ENCODE results near the gene RNF40.

Gene RNF40

DNA sequence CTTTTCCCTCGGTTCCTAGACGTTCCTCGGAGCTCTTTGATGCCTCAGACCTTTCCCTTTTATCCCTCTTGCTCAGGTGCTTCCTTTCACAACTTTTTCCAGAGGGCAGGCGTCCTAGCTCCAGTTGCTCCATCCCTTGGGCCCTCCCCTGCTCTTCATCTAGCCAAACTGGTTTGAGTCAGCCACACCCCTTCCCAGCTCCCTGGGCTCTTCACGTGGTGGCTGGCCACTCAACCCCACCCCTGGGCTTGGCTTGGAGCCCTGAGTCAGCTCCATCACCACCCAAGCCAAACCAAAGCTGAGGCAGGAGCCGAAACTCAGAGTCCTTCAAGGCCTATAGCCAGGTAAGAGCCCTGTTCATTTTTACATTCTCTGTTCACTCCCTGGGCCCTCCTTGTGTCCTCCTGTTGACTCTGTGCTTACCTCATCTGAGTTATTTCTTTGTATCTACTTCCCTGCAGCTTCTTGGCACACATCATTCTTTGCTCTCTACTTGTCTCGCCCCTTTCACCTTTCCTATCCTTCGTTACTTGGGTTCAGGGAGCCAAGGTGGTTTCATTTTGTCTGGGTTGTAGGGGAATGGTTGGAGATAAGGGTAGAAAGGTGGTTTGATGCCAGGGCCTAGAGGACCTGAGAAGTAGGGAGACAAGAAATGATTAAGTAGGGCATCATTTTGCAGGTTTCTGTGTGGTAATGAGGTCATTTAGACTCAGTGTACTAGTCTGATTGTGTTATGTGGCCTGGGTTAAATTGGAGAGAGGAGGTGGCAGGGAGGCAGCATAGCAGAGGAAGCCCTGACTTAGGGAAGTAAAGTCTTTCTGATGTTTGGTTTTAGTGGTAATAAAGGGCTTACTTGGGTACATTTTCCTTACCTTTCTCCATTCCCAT lies 21.5 kb upstream of the RNF40 start:
- no peak for DNase-seq

DNA sequence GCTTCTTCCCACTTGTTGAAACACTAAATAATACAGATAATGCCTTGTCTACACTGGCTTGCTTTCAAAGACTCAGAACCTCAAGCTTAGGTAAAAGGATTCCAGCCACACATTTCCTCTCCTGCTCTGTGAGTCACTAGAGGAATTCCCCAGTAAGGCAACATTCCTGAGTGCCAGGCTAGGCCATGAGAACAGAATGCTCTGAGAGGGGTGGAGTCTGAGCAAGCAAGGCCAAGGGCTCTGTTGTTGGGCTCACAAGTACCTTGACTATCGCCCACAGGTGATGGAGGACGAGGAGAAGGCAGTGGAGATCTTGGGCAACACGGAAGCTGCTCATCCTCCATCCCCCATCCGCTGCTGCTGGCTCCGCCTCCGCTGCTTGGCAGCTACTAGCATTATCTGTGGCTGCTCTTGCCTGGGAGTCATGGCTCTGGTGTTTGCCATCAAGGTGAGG lies 20.6 kb upstream of the RNF40 start:
- DNase-seq, result no peak

DNA sequence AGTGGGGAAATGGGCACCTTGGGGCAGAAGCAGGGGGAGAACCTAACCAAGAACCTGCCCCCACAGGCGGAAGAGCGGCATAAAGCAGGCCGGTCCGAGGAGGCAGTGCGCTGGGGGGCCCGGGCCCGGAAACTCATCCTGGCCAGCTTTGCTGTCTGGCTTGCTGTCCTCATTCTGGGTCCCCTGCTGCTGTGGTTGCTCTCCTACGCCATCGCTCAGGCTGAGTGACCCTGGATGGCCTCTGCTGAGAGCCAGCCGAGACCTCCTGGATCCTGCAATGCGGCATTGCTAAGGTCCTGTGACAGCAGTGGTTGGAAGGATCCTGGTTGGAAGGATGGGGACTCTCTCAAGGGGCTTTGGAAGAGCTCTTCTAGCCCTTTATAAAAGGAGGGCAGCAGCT lies 18.4 kb upstream of the RNF40 start:
- no peak for DNase-seq

DNA sequence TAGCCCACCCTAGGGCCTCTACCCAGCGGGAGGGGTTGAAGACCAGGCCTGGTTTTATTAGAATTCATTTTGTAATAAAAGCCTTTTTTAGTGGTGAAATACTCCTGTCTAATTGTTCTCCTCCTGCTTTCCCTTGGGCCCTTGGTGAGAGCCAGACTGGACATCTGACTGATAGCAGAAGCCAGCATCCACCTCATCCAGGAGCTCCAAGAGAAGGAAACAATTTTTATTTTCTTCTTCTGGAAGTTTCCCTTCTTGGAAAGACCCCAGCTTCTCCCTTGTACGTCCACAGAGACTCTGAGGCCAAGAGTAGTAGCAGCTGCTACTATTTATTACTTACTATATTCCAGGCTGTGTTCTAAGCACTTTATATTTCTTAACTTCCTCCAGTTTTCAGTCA lies 17.9 kb upstream of the RNF40 start:
- DNase-seq, result no peak

DNA sequence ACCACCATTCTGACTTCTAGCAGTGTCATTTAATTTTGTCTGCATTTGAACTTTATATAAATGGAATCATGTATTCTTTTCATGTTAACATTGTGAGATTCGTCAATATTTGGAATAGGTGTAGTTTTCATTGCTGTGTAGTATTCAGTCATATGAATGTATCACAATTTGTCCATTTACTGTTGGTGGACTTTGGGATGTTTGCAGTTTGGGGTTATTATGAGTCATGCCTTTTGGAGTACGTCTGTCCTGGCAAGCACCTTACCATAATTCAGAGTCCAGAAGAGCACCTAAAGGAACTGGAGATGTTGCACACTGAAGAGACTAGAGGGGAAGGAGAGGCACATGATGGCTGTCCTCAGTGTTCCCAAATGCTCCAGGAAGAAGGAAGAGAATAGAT lies 17.0 kb upstream of the RNF40 start:
- DNase-seq, result no peak

DNA sequence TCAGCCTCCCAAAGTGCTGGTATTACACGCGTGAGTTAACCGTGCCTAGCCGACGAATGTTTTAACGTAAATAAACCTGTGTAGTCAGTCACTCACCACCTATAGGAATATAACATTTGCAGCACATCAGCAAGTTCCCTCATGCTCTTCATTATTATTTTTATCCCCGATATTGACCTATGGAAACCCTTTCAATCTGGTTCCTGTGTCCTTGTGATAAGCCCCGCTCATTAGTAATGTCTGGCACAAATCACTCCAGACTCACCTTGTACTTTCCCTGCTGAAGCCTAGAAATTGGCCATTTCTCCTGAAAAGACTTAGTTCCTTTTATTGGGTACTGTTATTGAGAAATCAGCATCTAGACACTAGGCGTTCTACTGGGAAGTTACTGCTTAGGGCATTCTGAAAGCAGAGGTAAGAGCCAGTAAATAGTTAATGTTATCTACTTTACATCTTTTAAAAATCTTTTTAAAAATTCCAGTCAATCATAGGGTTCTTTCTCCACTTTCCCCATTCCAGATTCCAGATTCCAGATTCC lies 15.4 kb upstream of the RNF40 start:
- DNase-seq, result no peak

DNA sequence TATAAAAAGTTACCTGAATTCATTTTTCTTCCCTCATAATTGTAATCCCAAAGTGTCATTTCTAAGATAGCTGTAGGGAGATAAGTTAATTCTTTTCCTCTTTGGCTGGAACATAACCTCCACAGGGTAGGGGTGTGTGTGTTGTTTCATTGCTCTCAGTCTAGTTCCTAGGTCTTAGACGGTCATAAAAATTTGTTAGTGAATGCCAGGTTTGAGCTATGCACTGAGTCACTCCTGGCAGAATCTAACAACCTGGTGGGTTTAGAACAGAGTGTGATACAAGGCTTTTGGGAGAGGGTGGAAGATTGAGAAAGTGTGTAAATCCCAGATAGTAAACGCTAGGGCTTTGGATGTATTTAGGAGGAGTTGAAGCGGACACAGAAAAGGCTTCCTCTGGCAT lies 14.8 kb upstream of the RNF40 start:
- no peak for DNase-seq

DNA sequence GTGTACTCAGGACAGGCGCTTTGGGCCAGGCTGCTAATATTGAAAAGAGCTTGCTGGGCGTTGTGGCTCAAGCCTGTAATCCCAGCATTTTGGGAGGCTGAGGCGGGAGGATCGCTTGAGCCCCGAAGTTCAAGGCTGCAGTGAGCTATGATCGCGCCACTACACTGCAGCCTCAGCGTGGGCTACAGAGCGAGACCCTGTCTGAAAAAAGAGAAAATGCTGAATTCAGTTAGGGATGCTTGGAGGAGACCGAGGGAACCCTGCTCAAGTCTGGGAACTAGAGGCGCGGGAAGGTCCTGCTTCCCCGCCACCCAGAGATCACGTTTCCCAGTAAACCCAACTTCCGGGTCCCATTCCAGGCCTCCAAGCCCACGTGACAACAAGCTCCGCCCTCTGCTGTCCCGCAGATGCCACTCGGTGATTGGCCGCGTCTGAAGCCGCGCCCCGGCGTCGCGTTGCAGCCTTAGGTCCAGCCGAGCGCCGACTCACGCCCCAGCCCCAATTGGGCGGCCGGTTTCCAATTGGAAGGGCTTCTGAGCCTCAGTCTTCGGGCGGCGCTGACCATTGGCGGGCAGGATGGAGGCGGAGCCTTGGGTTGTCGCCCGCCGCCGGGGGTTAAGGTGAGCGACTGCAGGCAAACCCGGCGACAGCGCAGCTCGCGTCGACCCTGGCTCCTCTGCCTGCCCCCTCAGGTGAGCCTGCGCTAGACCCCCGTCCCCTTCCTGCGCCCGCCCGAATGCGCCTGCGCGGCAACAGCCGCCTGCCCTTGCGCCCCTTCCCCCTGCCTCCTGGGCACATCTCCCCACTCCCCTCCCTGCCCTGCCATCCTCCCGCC lies 14.1 kb upstream of the RNF40 start, which contains the start of gene PHKG2:
PHKG2 (plus strand) TSS at position 627 of the 835 bp plus-strand sequence. CDS start 396 bp downstream, outside the sequence.
- peak; percentile 98 for DNase-seq

DNA sequence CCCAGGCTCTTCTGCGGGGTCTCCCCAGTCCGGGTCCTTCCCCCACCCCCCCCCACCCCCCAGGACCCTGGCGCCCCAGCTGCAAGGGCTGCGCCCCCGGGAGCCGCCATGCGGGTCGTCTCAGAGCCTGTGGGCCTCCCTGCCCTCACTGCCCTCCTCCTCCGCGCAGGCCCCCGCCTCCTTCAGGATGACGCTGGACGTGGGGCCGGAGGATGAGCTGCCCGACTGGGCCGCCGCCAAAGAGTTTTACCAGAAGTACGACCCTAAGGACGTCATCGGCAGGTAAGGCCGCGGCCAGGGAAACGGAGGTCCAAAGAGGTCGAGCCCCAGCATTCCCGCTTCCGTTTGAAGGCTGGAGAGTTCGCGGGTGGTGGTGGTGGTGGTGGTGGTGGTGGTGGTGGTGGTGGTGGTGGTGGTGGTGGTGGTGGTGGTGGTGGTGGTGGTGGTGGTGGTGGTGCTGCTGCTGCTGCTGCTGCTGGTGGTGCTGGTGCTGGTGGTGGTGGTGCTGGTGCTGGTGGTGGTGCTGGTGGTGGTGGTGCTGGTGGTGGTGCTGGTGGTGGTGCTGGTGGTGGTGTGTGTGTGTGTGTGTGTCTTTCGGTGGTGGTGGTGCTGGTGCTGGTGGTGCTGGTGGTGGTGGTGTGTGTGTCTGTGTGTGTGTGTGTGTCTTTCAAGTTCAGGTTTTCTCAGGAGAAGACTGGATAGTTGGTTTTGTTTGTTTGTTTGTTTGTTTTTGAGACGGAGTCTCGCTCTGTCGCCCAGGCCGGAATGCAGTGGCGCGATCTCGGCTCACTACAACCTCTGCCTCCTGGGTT lies 13.3 kb upstream of the RNF40 start:
- DNase-seq, result peak; percentile 66

DNA sequence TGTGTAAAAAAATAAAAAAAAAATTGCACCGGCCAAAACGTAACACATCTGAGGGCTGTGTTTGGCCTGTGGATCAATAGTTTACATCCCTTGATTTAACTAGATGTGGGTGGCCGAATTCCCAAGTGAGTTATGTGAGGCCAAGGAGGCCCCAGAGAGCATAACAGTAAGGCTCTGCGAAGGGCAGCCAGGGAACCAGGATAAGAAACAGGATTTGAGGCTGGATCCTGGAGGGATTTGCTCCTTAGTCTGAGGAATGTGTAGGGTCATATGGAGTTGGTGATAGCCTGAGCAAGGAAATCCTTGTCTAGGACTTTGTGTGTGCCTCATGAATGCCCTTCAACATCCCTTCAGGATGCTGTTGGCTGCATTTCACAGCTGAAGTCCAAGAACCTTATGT lies 11.9 kb upstream of the RNF40 start:
- DNase-seq, result no peak

DNA sequence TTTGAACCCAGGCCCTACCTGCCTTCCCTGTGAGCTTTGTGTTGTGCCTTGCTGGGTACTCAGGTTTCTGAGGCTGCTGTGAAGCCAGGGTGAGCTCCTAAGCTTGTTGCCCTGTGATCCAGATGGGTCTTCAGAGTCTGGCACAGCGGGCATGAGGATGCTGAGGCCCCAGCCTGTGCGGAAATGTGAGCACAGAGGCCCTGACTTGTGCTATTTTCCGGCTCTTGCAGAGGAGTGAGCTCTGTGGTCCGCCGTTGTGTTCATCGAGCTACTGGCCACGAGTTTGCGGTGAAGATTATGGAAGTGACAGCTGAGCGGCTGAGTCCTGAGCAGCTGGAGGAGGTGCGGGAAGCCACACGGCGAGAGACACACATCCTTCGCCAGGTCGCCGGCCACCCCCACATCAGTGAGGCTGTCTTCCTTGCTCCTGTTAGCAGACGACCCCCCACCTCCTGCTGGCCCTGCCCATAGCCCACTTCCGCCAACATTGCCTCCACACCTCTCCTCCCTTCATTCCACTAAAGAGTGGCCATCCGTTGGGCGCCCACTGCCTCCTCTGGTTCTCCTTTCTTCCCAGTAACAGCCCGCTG lies 11.2 kb upstream of the RNF40 start:
- no peak for DNase-seq

DNA sequence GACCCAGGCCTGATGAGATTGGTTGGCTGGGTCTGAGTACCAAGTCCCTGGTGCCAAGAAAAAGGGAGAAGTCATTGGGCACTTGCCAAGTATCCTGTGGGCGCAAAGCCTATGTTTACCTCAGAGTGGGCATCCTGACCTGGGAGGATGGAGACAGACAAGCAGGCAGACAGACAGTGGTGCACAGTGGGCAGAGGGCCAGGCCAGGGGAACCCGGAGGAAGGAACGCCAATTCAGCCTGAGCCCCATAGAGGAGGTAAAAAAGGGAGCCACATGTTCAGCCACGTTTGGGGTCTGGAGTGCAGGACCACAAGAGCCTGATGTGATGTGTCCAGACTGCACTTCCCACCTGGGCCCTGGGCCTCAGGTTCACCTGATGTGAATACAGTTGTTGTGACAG lies 8.5 kb upstream of the RNF40 start:
- no peak for DNase-seq

DNA sequence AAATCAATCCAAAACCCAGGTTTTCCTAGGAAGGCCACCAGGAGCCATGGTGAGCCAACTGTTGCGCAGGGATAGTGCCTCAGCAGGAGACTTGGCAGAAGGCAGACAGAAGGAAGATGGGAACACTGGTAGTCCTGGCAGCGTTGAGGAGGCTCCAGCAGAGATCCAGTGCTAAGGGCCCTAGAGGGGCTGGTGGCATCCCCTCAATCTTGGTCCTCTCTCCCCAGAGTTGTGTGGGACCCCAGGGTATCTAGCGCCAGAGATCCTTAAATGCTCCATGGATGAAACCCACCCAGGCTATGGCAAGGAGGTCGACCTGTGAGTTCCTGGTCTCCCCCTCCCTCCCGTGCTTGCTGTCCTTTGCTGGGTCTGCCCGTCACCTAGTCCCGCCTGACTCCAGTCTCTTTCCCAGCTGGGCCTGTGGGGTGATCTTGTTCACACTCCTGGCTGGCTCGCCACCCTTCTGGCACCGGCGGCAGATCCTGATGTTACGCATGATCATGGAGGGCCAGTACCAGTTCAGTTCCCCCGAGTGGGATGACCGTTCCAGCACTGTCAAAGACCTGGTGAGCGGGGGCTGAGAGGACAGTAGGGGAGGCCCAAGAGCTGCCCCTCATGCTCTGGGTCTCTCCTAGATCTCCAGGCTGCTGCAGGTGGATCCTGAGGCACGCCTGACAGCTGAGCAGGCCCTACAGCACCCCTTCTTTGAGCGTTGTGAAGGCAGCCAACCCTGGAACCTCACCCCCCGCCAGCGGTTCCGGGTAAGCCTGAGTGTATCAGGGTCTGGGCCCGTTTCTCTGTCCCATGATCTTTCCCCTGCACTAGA lies 6.0 kb upstream of the RNF40 start:
- DNase-seq, result no peak

DNA sequence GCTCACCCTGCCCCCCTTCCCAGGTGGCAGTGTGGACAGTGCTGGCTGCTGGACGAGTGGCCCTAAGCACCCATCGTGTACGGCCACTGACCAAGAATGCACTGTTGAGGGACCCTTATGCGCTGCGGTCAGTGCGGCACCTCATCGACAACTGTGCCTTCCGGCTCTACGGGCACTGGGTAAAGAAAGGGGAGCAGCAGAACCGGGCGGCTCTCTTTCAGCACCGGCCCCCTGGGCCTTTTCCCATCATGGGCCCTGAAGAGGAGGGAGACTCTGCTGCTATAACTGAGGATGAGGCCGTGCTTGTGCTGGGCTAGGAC lies 5.4 kb upstream of the RNF40 start:
- DNase-seq, result no peak

DNA sequence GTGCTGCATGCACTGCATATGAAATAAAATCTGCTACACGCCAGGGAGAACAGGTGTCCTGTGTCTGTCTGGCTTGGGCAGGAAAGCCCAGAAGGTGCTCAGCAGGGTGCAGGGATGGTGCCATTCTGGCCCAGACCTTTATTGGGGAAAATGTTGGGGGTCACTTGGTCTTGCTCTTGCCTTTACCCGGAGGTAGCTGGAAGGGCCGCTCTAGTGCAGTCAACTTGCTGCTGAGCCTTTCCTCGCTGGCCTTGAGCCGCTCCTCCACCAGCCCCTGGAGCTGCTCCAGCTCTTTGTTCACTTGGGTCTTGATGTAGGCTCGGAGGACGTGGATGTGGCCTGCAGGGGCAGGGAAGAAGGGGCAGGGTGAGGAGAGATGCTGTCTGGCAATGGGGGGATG lies 4.8 kb upstream of the RNF40 start:
- DNase-seq, result no peak

DNA sequence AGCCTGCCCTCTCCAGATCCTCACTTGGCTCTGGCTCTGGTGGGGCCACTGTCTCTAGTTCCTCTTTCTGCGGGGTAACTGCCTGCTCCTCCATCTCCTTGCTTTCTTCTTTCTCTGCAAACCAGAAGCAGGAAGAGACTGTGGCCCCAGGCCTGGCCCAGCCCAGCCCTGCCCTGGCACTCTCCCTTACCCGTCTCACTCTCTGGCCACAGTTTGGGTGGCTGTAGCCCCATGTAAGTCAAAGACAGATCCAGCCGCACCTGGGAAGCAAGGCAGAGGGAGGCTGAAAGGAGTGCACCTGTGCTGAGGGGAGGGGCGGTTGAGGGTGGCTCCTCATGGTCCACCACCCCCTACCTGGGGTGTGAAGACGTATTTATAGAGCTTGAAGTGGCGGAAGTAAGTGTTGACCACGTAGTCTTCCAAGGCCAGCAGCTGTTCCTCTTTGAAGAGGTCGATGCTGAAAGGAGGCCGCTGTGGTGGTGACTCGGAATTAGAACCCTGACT lies 3.1 kb upstream of the RNF40 start:
- DNase-seq, result no peak

DNA sequence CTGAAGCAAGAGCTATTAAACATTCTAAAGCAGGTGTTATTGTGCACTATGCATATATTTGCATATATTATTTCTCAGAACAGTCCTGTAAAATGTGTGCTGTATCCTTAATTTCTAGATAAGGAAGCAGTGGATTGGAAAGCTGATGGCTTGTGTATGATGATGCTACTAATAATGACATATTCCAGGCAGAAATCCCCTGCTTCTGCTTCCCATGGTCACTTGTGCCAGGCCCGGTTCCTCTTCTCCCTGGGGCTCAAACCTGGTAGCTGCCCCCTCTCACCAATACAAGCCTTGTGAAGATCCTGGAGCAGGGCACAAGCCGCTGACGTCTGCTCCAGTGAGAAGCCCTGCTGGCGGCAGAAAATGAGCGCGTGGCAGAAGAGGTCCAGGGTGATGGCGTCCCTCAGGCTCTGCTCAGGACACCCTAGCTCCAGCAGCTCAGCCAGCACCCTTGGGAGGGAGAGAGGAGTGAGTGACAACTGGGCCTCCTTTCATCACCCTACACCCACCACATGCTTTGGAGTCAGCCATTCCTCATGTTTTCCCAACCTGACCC lies 2.0 kb upstream of the RNF40 start:
- DNase-seq, result no peak

DNA sequence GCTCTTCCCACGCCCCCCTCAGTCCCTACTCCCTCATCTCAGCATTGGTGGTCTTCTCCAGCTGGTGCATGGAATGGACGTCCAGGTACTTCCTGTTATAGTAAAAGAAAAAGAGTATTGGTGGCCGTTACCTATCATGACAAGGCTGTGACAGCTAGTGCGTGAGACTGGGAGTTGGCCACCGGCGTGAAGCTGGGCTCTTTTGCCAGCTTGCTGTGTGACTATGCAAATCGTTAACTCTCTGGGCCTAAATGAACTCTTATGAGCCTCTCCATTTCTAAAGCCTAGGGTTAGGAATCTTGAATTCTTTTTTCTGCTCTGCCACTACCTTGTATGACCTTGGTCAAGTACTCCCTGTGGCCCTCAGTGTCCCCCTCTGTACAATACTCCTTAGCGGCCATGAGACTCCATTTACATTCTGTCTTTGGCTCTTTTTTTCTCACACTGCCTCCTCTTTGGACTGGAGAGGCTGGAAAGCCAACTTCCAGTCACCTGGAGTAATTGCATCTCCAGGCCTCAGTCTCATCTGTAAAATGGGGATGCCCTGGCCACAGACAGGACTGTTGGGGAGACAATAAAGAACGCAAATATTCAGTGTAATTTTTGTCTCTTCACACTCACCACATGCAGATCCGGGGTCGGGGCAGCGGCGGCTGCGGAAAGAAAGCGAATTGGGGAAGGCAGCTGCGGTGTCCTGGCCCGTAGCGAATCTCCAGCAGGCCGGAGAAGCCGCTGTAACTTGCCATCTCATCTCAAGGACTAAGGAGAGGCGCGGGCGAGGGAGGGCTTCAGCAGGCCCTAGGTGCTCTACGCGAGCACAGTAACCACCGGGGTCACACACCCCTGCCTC lies 1.3 kb upstream of the RNF40 start:
- DNase-seq, result no peak

DNA sequence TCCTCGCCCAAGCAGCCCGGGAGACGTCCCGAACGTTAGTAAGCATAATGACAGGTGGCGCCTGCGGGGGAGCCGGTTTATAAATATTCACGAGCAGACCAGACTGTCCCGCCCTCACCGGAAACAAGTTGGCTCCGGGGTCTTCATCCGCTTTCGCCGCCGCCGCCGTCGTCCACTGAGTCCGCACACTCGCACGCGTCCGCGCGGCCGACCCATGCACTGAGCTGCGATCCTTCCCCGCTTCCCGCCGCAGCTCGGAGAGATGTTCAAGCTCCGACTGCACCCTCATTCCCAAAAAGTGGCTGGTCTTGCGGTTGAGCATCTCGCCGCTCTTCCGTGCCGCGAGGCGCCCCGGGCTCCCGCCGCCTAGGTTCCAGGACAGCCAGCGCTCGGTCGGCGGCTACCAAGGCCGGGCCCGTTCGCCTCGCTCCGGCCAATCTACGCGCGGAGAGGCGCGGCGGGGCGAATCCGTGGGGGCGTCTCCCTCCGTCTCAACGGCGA lies 645 bp upstream of the RNF40 start:
- DNase-seq, result peak; percentile 76
